ENCODE measurements around the gene RASGRF2. TPM values are rescaled to one million over a fixed set of nuclear protein-coding genes. Genes with fewer than 3 reads are reported as not detected.
"Not testable (repeated sequence)": the region's sequence is repeated elsewhere in the genome, so short reads cannot be mapped to it uniquely, and the experiment has no call there.

RASGRF2 gene
- total RNA-seq, 4 donors from 2014 or later: 3.8 to 9.1 (median 5.3) TPM

DNA sequence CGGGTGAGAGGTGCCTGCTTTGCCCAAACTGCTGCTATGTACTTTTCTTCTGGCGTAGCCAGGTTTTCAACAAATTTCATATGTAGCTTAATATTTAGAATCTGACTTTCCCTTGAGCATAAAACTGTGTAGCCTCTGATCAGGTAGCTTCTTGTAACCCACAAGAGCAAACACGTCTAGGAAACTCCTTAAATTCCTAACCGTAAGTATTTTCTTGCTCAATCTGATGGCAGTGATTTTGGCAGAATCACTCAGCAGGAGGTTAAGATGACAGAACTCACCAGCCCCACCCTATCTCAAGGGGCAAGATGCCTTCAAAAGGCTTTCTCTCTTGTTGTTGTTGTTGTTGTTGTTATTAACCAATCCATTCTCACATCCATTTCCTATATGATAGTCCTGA is 293.7 kb downstream of the RASGRF2 start:
- H3K9me3 ChIP-seq: no peaks in the 10 kb centered on the region
- 82 to 88% methylated on average over 4 of the region's 4 CpGs for WGBS, 2 donors (ENCODE audit: low coverage in 1 of 2)
- no peak overlapping the region for H3K27ac ChIP-seq
- ATAC-seq: no peak
- no peak overlapping the region for H3K4me3 ChIP-seq
- peaks cover 0 to 71% of the 10 kb centered on the region in 2 donors for H3K36me3 ChIP-seq
- no peaks in the 10 kb centered on the region for H3K27me3 ChIP-seq
- no peaks in the 10 kb centered on the region for H3K4me1 ChIP-seq
- TF ChIP-seq POLR2A (IDR thresholded peaks at IDR 0.05) (no peak), EP300 (IDR thresholded peaks at IDR 0.05) (no peak), POLR2AphosphoS5 (IDR thresholded peaks at IDR 0.05) (no peak)
- TF ChIP-seq, protein P1, sequence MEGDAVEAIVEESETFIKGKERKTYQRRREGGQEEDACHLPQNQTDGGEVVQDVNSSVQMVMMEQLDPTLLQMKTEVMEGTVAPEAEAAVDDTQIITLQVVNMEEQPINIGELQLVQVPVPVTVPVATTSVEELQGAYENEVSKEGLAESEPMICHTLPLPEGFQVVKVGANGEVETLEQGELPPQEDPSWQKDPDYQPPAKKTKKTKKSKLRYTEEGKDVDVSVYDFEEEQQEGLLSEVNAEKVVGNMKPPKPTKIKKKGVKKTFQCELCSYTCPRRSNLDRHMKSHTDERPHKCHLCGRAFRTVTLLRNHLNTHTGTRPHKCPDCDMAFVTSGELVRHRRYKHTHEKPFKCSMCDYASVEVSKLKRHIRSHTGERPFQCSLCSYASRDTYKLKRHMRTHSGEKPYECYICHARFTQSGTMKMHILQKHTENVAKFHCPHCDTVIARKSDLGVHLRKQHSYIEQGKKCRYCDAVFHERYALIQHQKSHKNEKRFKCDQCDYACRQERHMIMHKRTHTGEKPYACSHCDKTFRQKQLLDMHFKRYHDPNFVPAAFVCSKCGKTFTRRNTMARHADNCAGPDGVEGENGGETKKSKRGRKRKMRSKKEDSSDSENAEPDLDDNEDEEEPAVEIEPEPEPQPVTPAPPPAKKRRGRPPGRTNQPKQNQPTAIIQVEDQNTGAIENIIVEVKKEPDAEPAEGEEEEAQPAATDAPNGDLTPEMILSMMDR (IDR thresholded peaks at IDR 0.05): no peak

DNA sequence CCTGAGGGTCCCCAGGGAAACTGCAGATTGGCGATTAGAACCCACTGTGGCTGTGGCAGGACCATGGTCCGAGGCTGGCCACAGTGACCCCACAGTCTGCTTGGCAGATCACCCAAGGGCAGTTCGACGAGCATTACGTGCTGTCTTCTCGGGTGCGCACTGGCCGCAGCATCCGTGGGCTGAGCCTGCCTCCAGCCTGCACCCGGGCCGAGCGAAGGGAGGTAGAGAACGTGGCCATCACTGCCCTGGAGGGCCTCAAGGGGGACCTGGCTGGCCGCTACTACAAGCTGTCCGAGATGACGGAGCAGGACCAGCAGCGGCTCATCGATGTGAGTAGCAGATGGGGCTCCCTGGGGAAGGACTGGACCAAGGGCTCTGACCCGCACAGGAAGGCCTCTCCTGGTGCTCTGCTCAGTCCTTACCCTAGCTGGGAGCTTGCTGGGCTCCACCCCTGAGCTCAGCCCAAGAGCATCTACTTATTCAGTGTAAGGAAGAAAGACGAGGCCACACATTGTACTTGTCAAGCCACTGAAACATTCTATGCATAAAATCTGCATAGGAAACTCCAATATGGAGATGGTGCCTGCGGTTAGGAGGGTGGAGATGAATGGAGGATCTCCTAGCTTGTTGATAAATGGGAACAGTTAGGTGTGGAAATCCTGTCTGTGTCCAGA is 294.9 kb downstream of the RASGRF2 start:
- H3K27ac ChIP-seq: no peak overlapping the region
- TF ChIP-seq POLR2A (IDR thresholded peaks at IDR 0.05): no peak
- no peak for TF ChIP-seq EP300 (IDR thresholded peaks at IDR 0.05)
- TF ChIP-seq POLR2AphosphoS5 (IDR thresholded peaks at IDR 0.05): no peak
- TF ChIP-seq, protein P1 (IDR thresholded peaks at IDR 0.05): no peak
- peaks cover 0 to 82% of the 10 kb centered on the region in 2 donors for H3K36me3 ChIP-seq
- H3K4me3 ChIP-seq: no peak overlapping the region
- no peaks in the 10 kb centered on the region for H3K27me3 ChIP-seq
- no peaks in the 10 kb centered on the region for H3K9me3 ChIP-seq
- ATAC-seq: no peak
- 95% methylated on average over 6 of the region's 21 CpGs; no CpG with 5 or more reads in 1 of the 2 donors for WGBS, 2 donors (ENCODE audit: low coverage in 1 of 2)
- H3K4me1 ChIP-seq: no peaks in the 10 kb centered on the region

DNA sequence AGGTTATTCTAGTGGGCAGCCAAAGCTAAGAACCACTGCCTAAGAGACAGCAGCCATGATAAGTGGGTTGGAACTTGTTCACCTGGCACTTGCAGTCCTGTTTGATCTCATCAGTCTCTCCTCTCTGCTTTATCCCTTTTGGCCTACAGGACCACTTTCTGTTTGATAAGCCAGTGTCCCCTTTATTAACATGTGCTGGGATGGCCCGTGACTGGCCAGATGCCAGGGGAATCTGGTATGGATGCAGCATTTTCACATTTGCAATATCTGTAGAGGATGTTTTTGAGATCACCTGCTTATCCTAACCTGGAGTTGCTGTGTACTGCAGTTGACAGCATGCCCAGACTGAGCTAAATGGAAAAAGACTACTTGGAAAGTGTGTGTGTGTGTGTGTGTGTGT is 296.6 kb downstream of the RASGRF2 start:
- peaks cover 0 to 78% of the 10 kb centered on the region in 2 donors for H3K36me3 ChIP-seq
- H3K4me1 ChIP-seq: no peaks in the 10 kb centered on the region
- no peak overlapping the region for H3K27ac ChIP-seq
- H3K9me3 ChIP-seq: no peaks in the 10 kb centered on the region
- H3K4me3 ChIP-seq: no peak overlapping the region
- no peak for TF ChIP-seq EP300 (IDR thresholded peaks at IDR 0.05)
- no peak for TF ChIP-seq POLR2A (IDR thresholded peaks at IDR 0.05)
- TF ChIP-seq POLR2AphosphoS5 (IDR thresholded peaks at IDR 0.05): no peak
- ATAC-seq: no peak
- 71% methylated on average over 1 of the region's 1 CpG; no CpG with 5 or more reads in 1 of the 2 donors for WGBS, 2 donors (ENCODE audit: low coverage in 1 of 2)
- H3K27me3 ChIP-seq: no peaks in the 10 kb centered on the region

DNA sequence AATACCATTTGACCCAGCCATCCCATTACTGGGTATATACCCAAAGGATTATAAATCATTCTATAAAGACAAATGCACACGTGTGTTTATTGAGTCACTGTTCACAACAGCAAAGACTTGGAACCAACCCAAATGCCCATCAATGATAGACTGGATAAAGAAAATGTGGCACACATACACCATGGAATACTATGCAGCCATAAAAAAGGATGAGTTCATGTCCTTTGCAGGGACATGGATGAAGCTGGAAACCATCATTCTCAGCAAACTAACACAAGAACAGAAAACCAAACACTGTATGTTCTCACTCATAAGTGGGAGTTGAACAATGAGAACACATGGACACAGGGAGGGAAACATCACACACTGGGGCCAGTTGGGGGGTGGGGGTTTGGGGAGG is 302.6 kb downstream of the RASGRF2 start:
- 100% methylated on average over 1 of the region's 1 CpG; no CpG with 5 or more reads in 1 of the 2 donors for WGBS, 2 donors (ENCODE audit: low coverage in 1 of 2)
- not testable (repeated sequence) for ATAC-seq, H3K4me3 ChIP-seq, H3K9me3 ChIP-seq, H3K27ac ChIP-seq, H3K27me3 ChIP-seq, H3K4me1 ChIP-seq
- H3K36me3 ChIP-seq: peaks cover 0 to 52% of the 10 kb centered on the region in 2 donors

DNA sequence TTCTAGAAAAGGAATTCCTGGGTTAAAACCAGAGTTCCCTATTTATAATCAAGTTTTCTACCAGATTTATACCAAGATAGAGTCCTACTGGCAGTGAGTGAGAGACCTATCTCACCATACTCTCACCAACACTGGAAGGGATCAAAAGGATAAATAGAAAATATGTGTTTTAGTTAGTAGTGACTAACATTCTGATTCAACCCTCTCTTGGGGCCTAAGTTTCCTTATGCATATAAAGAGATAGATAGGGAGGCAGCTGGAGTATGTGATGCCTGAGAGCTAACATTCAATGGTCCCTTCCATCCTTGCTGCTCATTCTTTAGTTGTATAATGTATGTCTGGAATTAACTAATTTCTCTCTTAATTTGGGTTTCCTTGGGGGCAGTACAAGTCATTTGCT is 304.9 kb downstream of the RASGRF2 start:
- H3K9me3 ChIP-seq: no peaks in the 10 kb centered on the region
- no peak overlapping the region for H3K4me3 ChIP-seq
- H3K27ac ChIP-seq: no peak overlapping the region
- no peak for ATAC-seq
- peaks cover 0 to 45% of the 10 kb centered on the region in 2 donors for H3K36me3 ChIP-seq
- peaks cover 0 to 10% (median 0%) of the 10 kb centered on the region in 3 donors for H3K4me1 ChIP-seq
- no peak for TF ChIP-seq EP300 (IDR thresholded peaks at IDR 0.05)
- TF ChIP-seq POLR2A (IDR thresholded peaks at IDR 0.05): no peak
- no peak for TF ChIP-seq POLR2AphosphoS5 (IDR thresholded peaks at IDR 0.05)
- TF ChIP-seq, protein P1 (IDR thresholded peaks at IDR 0.05): no peak
- no peaks in the 10 kb centered on the region for H3K27me3 ChIP-seq

DNA sequence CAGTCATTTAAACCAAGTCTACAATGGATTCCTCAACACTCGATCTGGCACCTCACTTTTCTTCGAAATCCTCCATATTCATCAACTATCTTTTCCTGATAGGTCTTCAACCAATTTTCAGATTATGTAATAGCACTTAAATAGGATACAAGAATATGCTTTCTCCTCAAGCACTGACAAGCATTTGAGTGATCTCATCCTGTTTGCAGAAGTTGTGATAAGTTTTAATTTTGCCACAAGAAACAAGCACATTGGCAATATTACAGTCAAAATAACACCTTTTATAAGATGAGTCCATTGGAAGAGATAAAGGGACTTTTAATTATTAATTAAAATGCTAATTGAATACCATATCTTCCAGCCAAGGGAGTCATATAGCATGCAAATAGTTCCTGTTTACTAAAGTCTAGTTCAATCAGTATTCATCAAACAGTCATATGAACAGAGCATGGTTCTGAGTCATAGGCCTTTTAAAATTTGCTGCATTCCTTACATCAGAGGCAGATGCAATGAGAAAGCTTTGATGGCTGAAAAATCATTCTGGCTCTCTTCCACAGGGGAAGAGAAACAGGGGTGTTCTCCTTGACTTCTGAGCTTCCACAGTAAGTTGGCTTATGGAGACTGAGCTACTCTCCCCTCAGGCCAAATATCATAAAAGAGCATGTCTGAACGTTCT is 308.5 kb downstream of the RASGRF2 start:
- no peak for TF ChIP-seq POLR2A (IDR thresholded peaks at IDR 0.05)
- TF ChIP-seq, protein P1 (IDR thresholded peaks at IDR 0.05): no peak
- TF ChIP-seq POLR2AphosphoS5 (IDR thresholded peaks at IDR 0.05): no peak
- TF ChIP-seq EP300 (IDR thresholded peaks at IDR 0.05): no peak
- no peak overlapping the region for H3K27ac ChIP-seq
- ATAC-seq: no peak
- no peaks in the 10 kb centered on the region for H3K27me3 ChIP-seq
- H3K4me1 ChIP-seq: peaks cover 0 to 10% (median 0%) of the 10 kb centered on the region in 3 donors
- peaks cover 0 to 43% of the 10 kb centered on the region in 2 donors for H3K36me3 ChIP-seq
- WGBS, 2 donors (ENCODE audit: low coverage in 1 of 2): 70 to 71% methylated on average over 3 of the region's 3 CpGs
- no peak overlapping the region for H3K4me3 ChIP-seq
- peaks cover 0 to 8% (median 0%) of the 10 kb centered on the region in 3 donors for H3K9me3 ChIP-seq
